DND-41 (cell line): ENCODE results near the gene FBXO38.

Source experiments
- ATAC-seq: fragments of 200-7000 bp; cut with Tn5 transposase; 3 replicates; pipeline ENCODE4 v1.9.1; 2021; ENCODE audit warnings: low read depth; ENCODE audit not compliant: insufficient read depth
- DNase-seq: peaks from one replicate; pipeline ENCODE4 v3.0.0-alpha.2; 2020
- H2AFZ ChIP-seq: 2 replicates; pipeline ENCODE4 v1.6.0; 2012; ENCODE audit warnings: low read depth, low read length
- H3K27ac ChIP-seq: 2 replicates; pipeline ENCODE4 v1.5.1; 2012; ENCODE audit warnings: low read length, inconsistent platforms
- H3K27me3 ChIP-seq: fragments of 200-600 bp; sonication (generic); 2 replicates; pipeline ENCODE4 v1.6.0; 2012; ENCODE audit warnings: low read length, mild to moderate bottlenecking, inconsistent platforms; ENCODE audit not compliant: insufficient read depth, poor library complexity
- H3K36me3 ChIP-seq: 2 replicates; pipeline ENCODE4 v1.5.1; 2012; ENCODE audit warnings: low read length, inconsistent platforms; ENCODE audit not compliant: insufficient read depth
- H3K4me1 ChIP-seq: 2 replicates; pipeline ENCODE4 v1.5.1; 2012; ENCODE audit warnings: mild to moderate bottlenecking, low read length; ENCODE audit not compliant: insufficient read depth
- H3K4me2 ChIP-seq: 2 replicates; pipeline ENCODE4 v1.6.0; 2012; ENCODE audit warnings: mild to moderate bottlenecking, moderate library complexity, low read length, inconsistent platforms; ENCODE audit not compliant: insufficient read depth
- H3K4me3 ChIP-seq, 2 experiments: fragments of 200-600 bp in 1 of 2; shearing (Covaris generic) in 1 of 2; 2 replicates each; pipeline ENCODE4 v1.5.1; 2012 to 2016; ENCODE audit warnings: inconsistent platforms in 2 of 2, low read length in 2 of 2, mild to moderate bottlenecking in 2 of 2, low read depth in 1 of 2, moderate library complexity in 1 of 2
- H3K79me2 ChIP-seq: 2 replicates; pipeline ENCODE4 v1.6.0; 2012; ENCODE audit warnings: low read length, inconsistent platforms; ENCODE audit not compliant: insufficient read depth
- H3K9ac ChIP-seq: 2 replicates; pipeline ENCODE4 v1.6.0; 2012; ENCODE audit warnings: low read depth, mild to moderate bottlenecking, inconsistent platforms, low read length, moderate library complexity
- H3K9me3 ChIP-seq: 2 replicates; pipeline ENCODE4 v1.5.1; 2012; ENCODE audit warnings: low read length, moderate library complexity, mild to moderate bottlenecking, inconsistent platforms; ENCODE audit not compliant: insufficient read depth, severe bottlenecking
- H4K20me1 ChIP-seq: 2 replicates; pipeline ENCODE4 v1.6.0; 2012; ENCODE audit warnings: low read length; ENCODE audit not compliant: insufficient read depth
- EZH2 ChIP-seq: IDR thresholded peaks from 3 replicates; pipeline ENCODE4 v1.6.1; 2012; ENCODE audit warnings: borderline replicate concordance, low read depth, mild to moderate bottlenecking, moderate library complexity, low read length, inconsistent platforms; ENCODE audit not compliant: severe bottlenecking
- TF ChIP-seq, protein P1 (sequence below): IDR thresholded peaks from 2 replicates; pipeline ENCODE4 v1.5.1; 2012; ENCODE audit warnings: borderline replicate concordance, low read length, moderate library complexity, mild to moderate bottlenecking; ENCODE audit not compliant: poor library complexity, severe bottlenecking; ENCODE audit errors: extremely low read depth

Gene FBXO38

DNA sequence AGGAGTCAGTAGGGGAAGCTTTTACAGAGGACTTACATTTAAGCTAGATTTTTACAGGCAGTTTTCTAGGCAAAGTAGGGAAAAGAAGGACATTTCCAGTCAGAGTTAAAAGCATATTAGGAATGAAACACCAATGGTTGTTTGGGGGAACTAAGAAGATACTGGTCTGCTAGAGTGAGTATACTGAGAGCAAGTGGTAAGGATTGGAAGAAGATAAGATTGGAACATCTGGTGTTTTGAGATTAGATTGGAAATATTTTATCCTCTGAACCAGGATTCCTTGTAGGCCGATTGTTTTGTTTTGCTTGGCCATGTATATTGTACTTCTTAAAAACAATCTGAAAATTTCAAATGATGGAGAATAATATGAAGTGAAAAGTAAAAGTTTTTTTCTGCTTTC is 7.7 kb downstream of the FBXO38 start:
- Histone ChIP-seq H3K79me2 (peaks cover 79% of the 10 kb centered on the region), H3K4me2 (no peak overlapping the region), H3K9ac (no peak overlapping the region), H3K4me1 (0 out of 2 replicates have a peak, but pooled peaks cover 2% of the 10 kb centered on the region), H3K9me3 (no peaks in the 10 kb centered on the region), H4K20me1 (peaks cover 30% of the 10 kb centered on the region; the same call in 1 of the 2 replicates), H3K27ac (no peak overlapping the region), H2AFZ (no peak overlapping the region), H3K36me3 (peaks cover 32% of the 10 kb centered on the region), H3K4me3 (no peak overlapping the region), H3K27me3 (no peaks in the 10 kb centered on the region)
- TF ChIP-seq, protein P1, sequence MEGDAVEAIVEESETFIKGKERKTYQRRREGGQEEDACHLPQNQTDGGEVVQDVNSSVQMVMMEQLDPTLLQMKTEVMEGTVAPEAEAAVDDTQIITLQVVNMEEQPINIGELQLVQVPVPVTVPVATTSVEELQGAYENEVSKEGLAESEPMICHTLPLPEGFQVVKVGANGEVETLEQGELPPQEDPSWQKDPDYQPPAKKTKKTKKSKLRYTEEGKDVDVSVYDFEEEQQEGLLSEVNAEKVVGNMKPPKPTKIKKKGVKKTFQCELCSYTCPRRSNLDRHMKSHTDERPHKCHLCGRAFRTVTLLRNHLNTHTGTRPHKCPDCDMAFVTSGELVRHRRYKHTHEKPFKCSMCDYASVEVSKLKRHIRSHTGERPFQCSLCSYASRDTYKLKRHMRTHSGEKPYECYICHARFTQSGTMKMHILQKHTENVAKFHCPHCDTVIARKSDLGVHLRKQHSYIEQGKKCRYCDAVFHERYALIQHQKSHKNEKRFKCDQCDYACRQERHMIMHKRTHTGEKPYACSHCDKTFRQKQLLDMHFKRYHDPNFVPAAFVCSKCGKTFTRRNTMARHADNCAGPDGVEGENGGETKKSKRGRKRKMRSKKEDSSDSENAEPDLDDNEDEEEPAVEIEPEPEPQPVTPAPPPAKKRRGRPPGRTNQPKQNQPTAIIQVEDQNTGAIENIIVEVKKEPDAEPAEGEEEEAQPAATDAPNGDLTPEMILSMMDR, result no peak
- TF ChIP-seq EZH2, result no peak
- DNase-seq, result no peak
- ATAC-seq, result no peak

DNA sequence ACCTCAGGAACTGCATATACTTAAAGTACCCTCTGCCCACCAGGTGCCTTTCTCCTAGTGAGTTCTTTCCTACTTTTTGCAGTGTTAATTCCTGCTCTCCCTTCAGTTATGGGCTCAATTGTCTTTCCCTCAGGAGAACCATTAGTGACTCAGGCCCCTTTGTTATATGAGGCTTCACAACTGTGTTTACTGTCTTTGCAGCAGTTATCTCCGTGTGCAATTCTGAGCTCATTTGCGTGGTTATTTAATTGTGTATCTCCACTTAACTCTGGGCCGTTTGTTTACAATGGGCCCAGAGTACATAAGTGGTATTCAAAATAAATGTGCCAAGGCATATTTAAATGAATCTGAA is 9.6 kb downstream of the FBXO38 start:
- no peak overlapping the region for H3K4me2 ChIP-seq
- no peak overlapping the region for H3K9ac ChIP-seq
- DNase-seq (no peak), ATAC-seq (no peak)
- peaks cover 61% of the 10 kb centered on the region for H3K79me2 ChIP-seq
- no peak overlapping the region for H3K27ac ChIP-seq
- no peak for TF ChIP-seq EZH2
- TF ChIP-seq, protein P1, result no peak
- peaks cover 43% of the 10 kb centered on the region for H3K36me3 ChIP-seq
- H4K20me1 ChIP-seq, result peaks cover 32% of the 10 kb centered on the region; the same call in 1 of the 2 replicates
- H3K4me3 ChIP-seq, result no peak overlapping the region
- no peaks in the 10 kb centered on the region for H3K4me1 ChIP-seq
- no peak overlapping the region for H2AFZ ChIP-seq
- no peaks in the 10 kb centered on the region for H3K9me3 ChIP-seq
- H3K27me3 ChIP-seq, result no peaks in the 10 kb centered on the region

DNA sequence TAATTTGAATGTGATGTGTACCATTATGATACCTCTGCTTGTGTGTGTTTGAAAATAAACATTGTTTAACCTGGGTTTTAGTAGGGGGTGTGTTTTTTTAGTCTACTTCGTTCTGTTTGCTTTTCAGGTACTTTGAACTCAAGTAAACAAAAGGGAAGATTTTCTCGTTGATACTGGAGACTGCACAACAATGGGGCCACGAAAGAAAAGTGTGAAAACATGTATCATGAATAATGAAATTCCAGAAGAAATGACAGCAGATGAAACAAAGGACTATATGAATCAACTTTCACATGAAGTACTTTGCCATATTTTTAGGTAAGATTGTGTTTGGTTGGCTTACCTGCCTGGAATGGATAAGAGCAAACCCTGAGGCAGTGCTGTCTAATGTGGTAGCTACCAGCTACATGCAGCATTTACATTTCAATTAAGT is 10.8 kb downstream of the FBXO38 start:
- H4K20me1 ChIP-seq, result peaks cover 27% of the 10 kb centered on the region; the same call in 1 of the 2 replicates
- no peaks in the 10 kb centered on the region for H3K27me3 ChIP-seq
- DNase-seq, result no peak
- H3K4me3 ChIP-seq, result no peak overlapping the region
- ATAC-seq, result no peak
- no peaks in the 10 kb centered on the region for H3K9me3 ChIP-seq
- no peak overlapping the region for H3K9ac ChIP-seq
- no peak overlapping the region for H3K4me2 ChIP-seq
- H2AFZ ChIP-seq, result no peak overlapping the region
- no peaks in the 10 kb centered on the region for H3K4me1 ChIP-seq
- H3K27ac ChIP-seq, result no peak overlapping the region
- H3K79me2 ChIP-seq, result peaks cover 48% of the 10 kb centered on the region
- no peak for TF ChIP-seq EZH2
- TF ChIP-seq, protein P1, result no peak
- peaks cover 47% of the 10 kb centered on the region for H3K36me3 ChIP-seq

DNA sequence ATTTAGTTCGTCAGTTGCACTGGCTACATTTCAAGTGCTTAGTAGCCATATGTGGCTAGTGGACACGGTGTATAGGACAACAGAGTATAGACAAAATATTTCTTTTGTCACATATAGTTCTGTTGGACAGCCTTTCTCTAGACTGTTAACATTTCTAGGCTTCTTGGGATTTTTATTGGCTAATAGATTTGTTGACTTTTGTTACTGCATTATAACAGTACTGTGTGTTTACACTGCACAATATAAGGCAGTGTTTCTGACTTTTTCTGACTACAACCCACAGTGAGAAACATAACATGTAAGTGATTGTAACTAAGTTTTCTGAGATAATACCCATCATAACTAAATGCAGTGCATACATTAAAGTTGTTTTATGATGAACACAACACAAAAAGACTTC is 11.3 kb downstream of the FBXO38 start:
- TF ChIP-seq, protein P1, result no peak
- TF ChIP-seq EZH2, result no peak
- DNase-seq (no peak), ATAC-seq (no peak)
- Histone ChIP-seq H3K36me3 (peaks cover 50% of the 10 kb centered on the region), H3K27ac (no peak overlapping the region), H3K4me2 (no peak overlapping the region), H3K4me3 (no peak overlapping the region), H2AFZ (no peak overlapping the region), H3K27me3 (no peaks in the 10 kb centered on the region), H3K9me3 (no peaks in the 10 kb centered on the region), H3K4me1 (no peaks in the 10 kb centered on the region), H3K9ac (no peak overlapping the region), H4K20me1 (peaks cover 27% of the 10 kb centered on the region; the same call in 1 of the 2 replicates), H3K79me2 (peaks cover 44% of the 10 kb centered on the region)
